Right hindlimb (tissue), 1 donor: Measurements from ENCODE around the gene CLSTN2.

Experiments used
- DNase-seq: peaks from one replicate; pipeline ENCODE4 v3.0.0-alpha.2; 2018

CLSTN2 gene

GRCh38 chr3:140246578-140246977 is 311.6 kb downstream of the CLSTN2 start:
- no peak for DNase-seq

DNA sequence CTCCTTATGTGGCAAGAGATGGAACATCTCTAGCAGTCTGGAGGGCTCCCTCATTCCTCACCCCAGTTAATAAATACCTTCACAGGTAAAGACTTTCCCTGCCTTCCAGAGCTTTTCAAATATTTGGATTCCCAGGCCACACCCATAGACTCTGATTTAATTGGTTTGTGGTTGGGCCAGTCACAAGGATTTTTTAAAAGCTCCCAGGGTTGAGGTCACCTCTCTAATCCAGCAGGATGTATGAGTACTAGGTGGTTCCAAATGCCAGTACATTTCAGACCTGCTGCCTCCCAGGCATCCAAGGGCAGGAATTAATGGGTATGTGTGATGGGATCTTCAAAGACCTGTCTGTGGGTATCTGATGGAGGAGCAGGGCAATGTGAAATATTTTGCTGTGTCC is 312.8 kb downstream of the CLSTN2 start:
- DNase-seq: no peak

- no peak for DNase-seq
These were observed 314.2 kb downstream of the CLSTN2 start for GRCh38 chr3:140249188-140249587.

GRCh38 chr3:140250010-140250855 is 315.2 kb downstream of the CLSTN2 start:
- DNase-seq: no peak

GRCh38 chr3:140250945-140251344 is 316.0 kb downstream of the CLSTN2 start:
- DNase-seq: no peak

- DNase-seq: peak; percentile 50
These were observed 316.7 kb downstream of the CLSTN2 start for GRCh38 chr3:140251678-140252077.

DNA sequence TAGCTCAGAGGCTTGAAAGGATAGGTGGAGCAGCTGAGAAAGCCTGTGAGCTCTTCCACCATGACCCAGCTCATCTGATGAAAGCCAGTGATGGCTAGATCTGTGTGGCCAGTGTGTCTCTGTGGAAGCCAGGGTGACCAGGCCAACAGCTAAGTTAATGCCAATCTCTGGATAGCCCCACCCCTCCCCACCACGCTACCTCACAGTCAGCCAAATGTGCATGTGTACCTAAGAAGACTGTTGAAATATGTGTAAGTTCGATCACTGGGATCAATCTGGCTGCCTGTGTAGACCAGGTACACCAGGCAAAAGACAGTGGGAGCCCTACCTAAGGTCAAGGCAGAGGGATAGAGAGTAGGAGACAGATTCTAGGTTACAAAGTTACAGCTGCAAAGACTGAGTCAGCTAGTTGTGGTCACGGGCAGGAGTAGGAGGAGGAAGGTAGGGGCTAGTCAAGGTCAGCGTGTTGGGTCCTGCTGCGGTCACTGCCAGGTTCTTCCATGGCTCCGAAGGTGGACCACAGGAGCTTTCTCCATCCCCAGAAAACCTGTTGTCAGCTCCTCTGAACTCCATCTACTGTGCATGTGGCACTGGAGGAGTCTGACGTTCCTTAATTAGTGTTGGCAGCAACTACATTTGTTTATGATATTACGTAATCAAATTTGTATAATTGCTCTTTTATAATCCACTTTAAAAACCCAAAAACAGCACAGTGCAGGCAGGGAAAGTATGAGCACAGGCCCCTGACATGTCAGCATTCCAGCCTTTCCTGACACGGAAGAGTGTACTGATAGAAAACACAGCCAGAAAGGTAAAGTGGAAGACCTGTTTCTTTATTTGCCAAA is 318.0 kb downstream of the CLSTN2 start:
- DNase-seq: no peak

- DNase-seq: no peak
These were observed 323.3 kb downstream of the CLSTN2 start for GRCh38 chr3:140258222-140258724.

DNA sequence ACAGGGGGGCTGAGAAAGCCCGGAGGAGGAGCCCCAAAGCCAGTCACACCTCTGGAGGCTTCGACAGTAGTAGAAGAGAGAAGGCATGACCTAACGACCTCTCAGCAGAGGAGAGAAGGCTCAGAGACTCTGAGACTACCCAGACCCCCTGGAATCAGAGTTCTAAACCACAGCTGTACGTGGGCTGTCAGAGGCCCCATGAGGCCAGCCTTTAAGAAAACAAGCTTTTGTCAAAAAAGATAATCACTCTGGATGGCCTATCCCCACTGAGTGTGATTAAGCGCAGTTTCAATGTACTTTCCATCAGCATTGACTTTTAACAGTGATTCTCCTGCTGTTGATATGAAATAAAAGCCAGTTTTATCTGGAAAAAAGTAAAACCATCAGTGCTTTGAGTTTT is 330.3 kb downstream of the CLSTN2 start:
- no peak for DNase-seq

- no peak for DNase-seq
These were observed 333.1 kb downstream of the CLSTN2 start for GRCh38 chr3:140268103-140268502.

- no peak for DNase-seq
These were observed 333.6 kb downstream of the CLSTN2 start for GRCh38 chr3:140268610-140269009.

- no peak for DNase-seq
These were observed 335.3 kb downstream of the CLSTN2 start for GRCh38 chr3:140270329-140270728.

DNA sequence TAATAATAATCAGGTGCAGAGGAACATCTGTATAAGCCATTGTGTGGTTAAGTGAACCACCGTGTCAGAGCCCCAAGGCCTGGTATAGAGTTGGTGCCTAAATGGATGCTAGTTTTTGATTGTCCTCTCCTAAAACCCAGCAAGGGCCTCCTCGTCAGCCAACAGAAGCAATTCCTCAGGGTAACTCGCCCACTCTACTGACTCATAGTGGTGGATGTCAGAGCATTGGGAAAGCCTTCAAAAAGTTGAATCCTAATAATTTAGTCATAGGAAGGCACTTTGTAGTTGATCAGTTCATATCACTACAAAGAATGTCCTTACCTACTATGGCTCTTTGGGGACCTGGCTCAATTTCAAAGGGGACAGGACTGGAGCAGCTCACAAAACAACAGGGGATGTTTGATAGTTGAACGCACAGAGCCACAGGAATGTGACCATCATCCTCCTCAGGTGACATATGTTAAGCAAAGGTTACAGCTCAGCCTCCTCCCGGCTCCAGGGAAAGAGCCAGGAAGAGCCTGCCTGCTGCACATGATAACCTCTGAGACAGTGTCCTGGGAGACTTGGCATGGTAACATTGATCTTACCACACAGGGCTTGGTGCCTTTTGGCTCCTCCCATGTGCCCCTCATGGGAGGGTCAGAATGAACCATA is 338.7 kb downstream of the CLSTN2 start:
- DNase-seq: no peak

- no peak for DNase-seq
These were observed 339.4 kb downstream of the CLSTN2 start for GRCh38 chr3:140274429-140274828.

DNA sequence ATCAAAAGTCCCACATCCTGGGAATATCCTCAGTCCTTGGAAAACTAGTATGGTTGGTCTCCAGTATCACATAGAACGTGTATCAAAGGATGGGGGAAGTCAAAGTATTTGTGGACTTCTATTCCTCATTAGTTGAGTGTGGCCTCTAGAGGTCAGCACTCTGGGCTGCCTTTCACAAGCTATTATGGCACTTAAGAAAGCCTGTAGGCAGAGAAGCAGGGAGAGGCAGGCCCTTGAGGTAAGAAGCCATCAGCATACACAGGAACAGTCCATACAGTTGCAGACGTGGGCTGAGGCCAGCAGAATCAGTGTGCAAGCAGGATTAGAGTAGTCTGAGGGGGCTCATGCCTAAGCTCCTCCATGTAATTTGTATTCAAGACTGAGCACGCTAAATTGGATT is 341.7 kb downstream of the CLSTN2 start:
- DNase-seq: no peak

GRCh38 chr3:140277886-140278285 is 342.9 kb downstream of the CLSTN2 start:
- DNase-seq: no peak

DNA sequence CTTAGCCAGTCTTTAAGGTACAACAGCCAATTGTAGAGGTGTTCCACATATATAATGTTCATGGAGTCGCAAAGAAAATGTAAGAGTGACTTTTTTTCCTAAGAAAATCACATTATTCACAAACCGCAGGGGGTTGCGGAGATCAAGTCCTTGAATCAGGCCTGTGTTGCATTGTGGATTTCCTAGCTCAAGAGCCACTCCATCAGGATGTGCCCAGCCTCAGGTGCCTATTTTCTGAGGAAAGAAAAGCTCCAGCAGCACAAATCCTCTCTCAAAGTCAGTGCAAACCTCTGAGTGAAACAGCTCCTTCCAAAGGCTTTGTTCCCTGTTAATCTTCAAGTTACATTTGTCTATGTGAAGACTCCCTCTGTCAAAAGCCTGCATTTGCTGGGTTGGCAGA is 349.4 kb downstream of the CLSTN2 start:
- no peak for DNase-seq

- no peak for DNase-seq
These were observed 350.4 kb downstream of the CLSTN2 start for GRCh38 chr3:140285380-140285779.

DNA sequence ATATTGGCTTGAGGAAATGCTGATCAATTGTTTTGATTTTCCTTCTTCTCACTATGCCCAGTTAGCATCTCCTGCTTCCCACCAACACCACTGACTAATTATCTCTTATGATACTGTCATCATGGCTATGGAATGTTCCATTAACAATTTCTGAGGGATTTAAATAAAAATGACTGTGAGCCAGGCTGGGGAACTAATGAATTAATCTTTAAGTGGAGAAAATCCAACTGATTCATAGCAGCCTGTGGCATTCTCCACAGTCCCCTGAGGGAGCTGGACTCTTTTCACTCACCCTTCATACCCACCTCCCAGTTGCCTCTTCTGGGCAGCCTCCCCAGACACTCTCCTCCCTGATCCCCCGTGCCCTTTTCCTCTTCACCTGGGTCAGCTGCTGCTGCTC is 353.6 kb downstream of the CLSTN2 start:
- no peak for DNase-seq

DNA sequence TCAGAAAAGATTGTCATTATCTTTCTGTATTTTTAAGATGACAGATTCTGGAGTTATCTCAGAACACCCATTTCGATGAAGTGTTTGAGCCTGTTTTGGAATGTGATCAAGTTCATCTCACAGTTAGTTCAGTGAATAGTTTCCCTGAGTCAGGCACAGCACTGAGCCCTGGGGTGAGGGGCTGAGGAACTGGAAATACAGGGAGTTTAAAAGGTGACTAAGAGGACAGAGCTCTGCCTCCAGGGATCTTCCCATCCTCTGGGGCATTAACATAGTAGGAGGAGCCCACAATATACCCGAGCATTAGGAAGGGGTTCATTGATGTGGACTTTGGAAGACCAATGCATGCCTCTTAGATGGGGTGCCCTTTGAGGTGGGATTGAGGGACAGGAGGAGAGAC is 355.1 kb downstream of the CLSTN2 start:
- no peak for DNase-seq

DNA sequence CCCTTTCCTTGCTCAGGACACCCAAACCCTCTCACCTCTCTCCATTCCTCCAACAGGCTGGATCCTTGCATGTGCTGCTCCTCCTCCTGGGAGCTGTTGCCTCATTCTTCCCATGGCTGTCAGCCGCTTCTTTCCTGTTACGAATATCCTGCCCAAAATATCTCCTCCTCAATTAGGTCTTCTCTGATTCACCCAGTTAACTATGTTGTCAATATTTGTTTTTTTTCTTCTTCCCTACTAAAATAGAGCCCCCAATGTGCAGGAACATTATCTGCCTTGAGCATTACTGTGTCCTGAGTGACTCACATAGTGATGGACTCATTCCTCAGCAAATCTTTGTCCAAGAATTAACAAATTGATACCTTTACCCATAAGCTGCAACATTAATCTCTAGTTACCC is 357.2 kb downstream of the CLSTN2 start:
- DNase-seq: no peak

DNA sequence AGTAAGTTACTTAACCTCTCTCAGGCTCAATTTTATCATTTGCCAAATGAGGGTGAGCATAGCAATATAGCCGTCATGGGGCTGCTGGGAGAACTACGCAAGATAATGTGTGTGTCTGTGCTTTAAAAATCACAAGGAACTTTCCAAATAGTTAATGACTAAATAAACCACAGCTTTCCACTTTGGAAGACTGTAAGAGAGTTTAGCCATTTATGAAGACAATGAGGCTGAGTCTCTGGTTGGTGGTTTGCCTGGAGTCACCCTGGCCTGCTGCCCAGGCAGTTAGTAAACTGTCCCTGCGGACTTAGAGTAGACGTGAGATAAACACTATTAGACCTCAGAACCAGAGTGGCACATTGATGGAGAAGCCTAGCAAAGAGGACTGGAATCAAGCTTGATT is 357.7 kb downstream of the CLSTN2 start:
- no peak for DNase-seq

GRCh38 chr3:140294058-140294457 is 359.1 kb downstream of the CLSTN2 start:
- no peak for DNase-seq
